ENCODE measurements around the gene FAM110A.
"Not testable (repeated sequence)": the region's sequence is repeated elsewhere in the genome, so short reads cannot be mapped to it uniquely, and the experiment has no call there.

The FAM110A gene

GRCh38 chr20:844473-845225 lies 11.1 kb downstream of the FAM110A start:
- H3K9ac ChIP-seq (ENCODE audit: low read depth, low read length) = peak overlapping the region; percentile 63
- no peaks in the 10 kb centered on the region for H3K36me3 ChIP-seq (ENCODE audit: insufficient read depth, low read length)
- 15% methylated on average over 47 of the region's 47 CpGs for WGBS
- peak overlapping the region; percentile 64 for H3K4me3 ChIP-seq (ENCODE audit: low read length)
- H3K27me3 ChIP-seq (ENCODE audit: insufficient read depth, low read length) = peaks cover 58% of the 10 kb centered on the region
- no peak overlapping the region for H3K27ac ChIP-seq (ENCODE audit: low read depth, low read length)
- no peaks in the 10 kb centered on the region for H3K9me3 ChIP-seq (ENCODE audit: insufficient read depth, low read depth, low read length)
- peaks cover 19% of the 10 kb centered on the region for H3K4me1 ChIP-seq (ENCODE audit: insufficient read depth, low read length)

GRCh38 chr20:845226-845868 lies 11.8 kb downstream of the FAM110A start:
- Histone ChIP-seq H3K9me3 (ENCODE audit: insufficient read depth, low read depth, low read length) (no peaks in the 10 kb centered on the region), H3K36me3 (ENCODE audit: insufficient read depth, low read length) (no peaks in the 10 kb centered on the region), H3K27ac (ENCODE audit: low read depth, low read length) (no peak overlapping the region), H3K4me3 (ENCODE audit: low read length) (peak overlapping the region; percentile 64), H3K9ac (ENCODE audit: low read depth, low read length) (0 out of 2 replicates have a peak overlapping the region, but pooled peaks have one; percentile 22), H3K4me1 (ENCODE audit: insufficient read depth, low read length) (peaks cover 19% of the 10 kb centered on the region), H3K27me3 (ENCODE audit: insufficient read depth, low read length) (peaks cover 56% of the 10 kb centered on the region)
- 46% methylated on average over 50 of the region's 50 CpGs for WGBS

- Histone ChIP-seq H3K4me1 (ENCODE audit: insufficient read depth, low read length) (peaks cover 19% of the 10 kb centered on the region), H3K4me3 (ENCODE audit: low read length) (peak overlapping the region; percentile 64), H3K27me3 (ENCODE audit: insufficient read depth, low read length) (peaks cover 47% of the 10 kb centered on the region), H3K9me3 (ENCODE audit: insufficient read depth, low read depth, low read length) (no peaks in the 10 kb centered on the region), H3K27ac (ENCODE audit: low read depth, low read length) (no peak overlapping the region), H3K36me3 (ENCODE audit: insufficient read depth, low read length) (no peaks in the 10 kb centered on the region), H3K9ac (ENCODE audit: low read depth, low read length) (no peak overlapping the region)
- 85% methylated on average over 11 of the region's 11 CpGs for whole genome bisulfite sequencing
Measured at GRCh38 chr20:845941-846893, 12.7 kb downstream of the FAM110A start.

- Histone ChIP-seq H3K27me3 (ENCODE audit: insufficient read depth, low read length) (peaks cover 40% of the 10 kb centered on the region), H3K9me3 (ENCODE audit: insufficient read depth, low read depth, low read length) (no peaks in the 10 kb centered on the region), H3K4me3 (ENCODE audit: low read length) (no peak overlapping the region), H3K9ac (ENCODE audit: low read depth, low read length) (no peak overlapping the region), H3K27ac (ENCODE audit: low read depth, low read length) (no peak overlapping the region), H3K4me1 (ENCODE audit: insufficient read depth, low read length) (peaks cover 19% of the 10 kb centered on the region), H3K36me3 (ENCODE audit: insufficient read depth, low read length) (no peaks in the 10 kb centered on the region)
- WGBS = 84% methylated on average over 7 of the region's 7 CpGs
Measured at GRCh38 chr20:846894-847278, 13.4 kb downstream of the FAM110A start.

- Histone ChIP-seq H3K27me3 (ENCODE audit: insufficient read depth, low read length) (peaks cover 27% of the 10 kb centered on the region), H3K9me3 (ENCODE audit: insufficient read depth, low read depth, low read length) (no peaks in the 10 kb centered on the region), H3K27ac (ENCODE audit: low read depth, low read length) (no peak overlapping the region), H3K4me1 (ENCODE audit: insufficient read depth, low read length) (peaks cover 13% of the 10 kb centered on the region), H3K4me3 (ENCODE audit: low read length) (no peak overlapping the region), H3K36me3 (ENCODE audit: insufficient read depth, low read length) (no peaks in the 10 kb centered on the region), H3K9ac (ENCODE audit: low read depth, low read length) (no peak overlapping the region)
- WGBS = 79% methylated on average over 5 of the region's 5 CpGs
Measured at GRCh38 chr20:848193-848592, 14.7 kb downstream of the FAM110A start.

GRCh38 chr20:848731-849130 lies 15.2 kb downstream of the FAM110A start:
- peaks cover 22% of the 10 kb centered on the region for H3K27me3 ChIP-seq (ENCODE audit: insufficient read depth, low read length)
- not testable (repeated sequence) for H3K9me3 ChIP-seq (ENCODE audit: insufficient read depth, low read depth, low read length); H3K4me3 ChIP-seq (ENCODE audit: low read length); H3K36me3 ChIP-seq (ENCODE audit: insufficient read depth, low read length); H3K9ac ChIP-seq (ENCODE audit: low read depth, low read length); H3K27ac ChIP-seq (ENCODE audit: low read depth, low read length)
- peaks cover 13% of the 10 kb centered on the region for H3K4me1 ChIP-seq (ENCODE audit: insufficient read depth, low read length)
- WGBS = 93% methylated on average over 8 of the region's 8 CpGs

GRCh38 chr20:853406-853996 lies 20.0 kb downstream of the FAM110A start:
- H3K27ac ChIP-seq (ENCODE audit: low read depth, low read length) = no peak overlapping the region
- 90% methylated on average over 4 of the region's 4 CpGs for WGBS
- no peaks in the 10 kb centered on the region for H3K9me3 ChIP-seq (ENCODE audit: insufficient read depth, low read depth, low read length)
- no peak overlapping the region for H3K9ac ChIP-seq (ENCODE audit: low read depth, low read length)
- H3K4me3 ChIP-seq (ENCODE audit: low read length) = no peak overlapping the region
- no peaks in the 10 kb centered on the region for H3K4me1 ChIP-seq (ENCODE audit: insufficient read depth, low read length)
- H3K27me3 ChIP-seq (ENCODE audit: insufficient read depth, low read length) = no peaks in the 10 kb centered on the region
- H3K36me3 ChIP-seq (ENCODE audit: insufficient read depth, low read length) = no peaks in the 10 kb centered on the region

GRCh38 chr20:854601-855000 lies 21.1 kb downstream of the FAM110A start:
- 84% methylated on average over 3 of the region's 6 CpGs for WGBS
- Histone ChIP-seq H3K9ac (ENCODE audit: low read depth, low read length) (no peak overlapping the region), H3K27ac (ENCODE audit: low read depth, low read length) (no peak overlapping the region), H3K4me1 (ENCODE audit: insufficient read depth, low read length) (no peaks in the 10 kb centered on the region), H3K27me3 (ENCODE audit: insufficient read depth, low read length) (no peaks in the 10 kb centered on the region), H3K36me3 (ENCODE audit: insufficient read depth, low read length) (no peaks in the 10 kb centered on the region), H3K4me3 (ENCODE audit: low read length) (no peak overlapping the region), H3K9me3 (ENCODE audit: insufficient read depth, low read depth, low read length) (no peaks in the 10 kb centered on the region)

- H3K9me3 ChIP-seq (ENCODE audit: insufficient read depth, low read depth, low read length) = no peaks in the 10 kb centered on the region
- no peaks in the 10 kb centered on the region for H3K4me1 ChIP-seq (ENCODE audit: insufficient read depth, low read length)
- no peaks in the 10 kb centered on the region for H3K27me3 ChIP-seq (ENCODE audit: insufficient read depth, low read length)
- no peaks in the 10 kb centered on the region for H3K36me3 ChIP-seq (ENCODE audit: insufficient read depth, low read length)
- H3K4me3 ChIP-seq (ENCODE audit: low read length) = no peak overlapping the region
- WGBS = 70% methylated on average over 10 of the region's 11 CpGs
- H3K27ac ChIP-seq (ENCODE audit: low read depth, low read length) = no peak overlapping the region
- no peak overlapping the region for H3K9ac ChIP-seq (ENCODE audit: low read depth, low read length)
Measured at GRCh38 chr20:855466-856360, 22.2 kb downstream of the FAM110A start.

- WGBS = 80% methylated on average over 12 of the region's 12 CpGs
Measured at GRCh38 chr20:856361-856775, 22.9 kb downstream of the FAM110A start.

More at GRCh38 chr20:856361-856775, 22.9 kb downstream of the FAM110A start:
- Histone ChIP-seq H3K4me1 (ENCODE audit: insufficient read depth, low read length) (no peaks in the 10 kb centered on the region), H3K9ac (ENCODE audit: low read depth, low read length) (no peak overlapping the region), H3K36me3 (ENCODE audit: insufficient read depth, low read length) (no peaks in the 10 kb centered on the region), H3K27ac (ENCODE audit: low read depth, low read length) (no peak overlapping the region), H3K4me3 (ENCODE audit: low read length) (no peak overlapping the region), H3K27me3 (ENCODE audit: insufficient read depth, low read length) (no peaks in the 10 kb centered on the region), H3K9me3 (ENCODE audit: insufficient read depth, low read depth, low read length) (no peaks in the 10 kb centered on the region)

Data from HUES64 (cell line).